Adrenal gland (tissue), 12 donors: ENCODE measurements around the gene FMN1. TPM values are rescaled to one million over a fixed set of nuclear protein-coding genes. Genes with fewer than 3 reads are reported as not detected.

Experiments
- DNase-seq, 7 donors: peaks; one replicate each; pipeline ENCODE4 v3.0.0-alpha.2; 2019 to 2020
- H3K27ac ChIP-seq, 5 donors: fragments of 200-600 bp; sonication (generic) in 4 of 5; 1 replicate in 3 of 5; 2 replicates in 2 of 5; pipeline versions ENCODE4 v1.5.1 to v1.8.0; 2016 to 2020; ENCODE audit warnings: mild to moderate bottlenecking in 1 of 5
- H3K27me3 ChIP-seq: fragments of 200-600 bp; 2 replicates; pipeline ENCODE4 v1.8.0; 2021
- H3K36me3 ChIP-seq, 2 donors: fragments of 200-600 bp; replicated peaks in 1 of 2; 1 replicate in 1 of 2; 2 replicates in 1 of 2; pipeline versions ENCODE4 v1.5.1 to v1.8.0; 2018 to 2022
- H3K4me1 ChIP-seq, 2 donors: fragments of 200-600 bp; replicated peaks in 1 of 2; 1 replicate in 1 of 2; 2 replicates in 1 of 2; pipeline versions ENCODE4 v1.5.1 to v1.8.0; 2018 to 2021
- H3K4me3 ChIP-seq, 4 donors: fragments of 200-600 bp; sonication (generic) in 3 of 4; one replicate each; pipeline ENCODE4 v1.5.1; 2016 to 2018
- H3K9me3 ChIP-seq, 3 donors: fragments of 200-600 bp; sonication (generic) in 1 of 3; replicated peaks in 1 of 3; 1 replicate in 2 of 3; 2 replicates in 1 of 3; pipeline versions ENCODE4 v1.5.1 to v1.8.0; 2016 to 2021
- POLR2A ChIP-seq, 2 donors: fragments of 450-650 bp; IDR thresholded peaks; one replicate each; pipeline ENCODE4 v1.6.1; 2017; ENCODE audit warnings: antibody characterized with exemption in 2 of 2, mild to moderate bottlenecking in 2 of 2, moderate library complexity in 1 of 2
- WGBS, 4 donors: extraction: QIAGEN DNeasy Blood & Tissue Kit in 2 of 4; methylation state at CpG; one replicate each; pipeline versions ENCODE4 v1.1.5 to v1.1.7; 2013 to 2017; 5-methylcytosine and 5-hydroxymethylcytosine counted together
- intact Hi-C, 2 donors: fragments of 100-400 bp; cut with DNase I; formaldehyde crosslinking; loops; one replicate each; pipeline versions ENCODE4 v1.14.1 to v1.15.0; 2022 to 2023
- polyA plus RNA-seq, 3 donors: library from polyadenylated mRNA; stranded (reverse); fragments of 200-250 nt in 2 of 3; fragments of 350-450 nt in 1 of 3; fragmentation: Illumina TruSeq in 1 of 3; extraction: RNeasy Lipid Tissue Mini Kit (QIAGEN cat#74804) in 1 of 3; gene quantifications; one replicate each; pipeline ENCODE4 v1.2.3, GENCODE V29; 2013 to 2014
- total RNA-seq, 9 donors: library from RNA; depleted of rRNA in 4 of 9; stranded (reverse); fragments of >200 nt in 4 of 9; fragments of 120-200 nt in 1 of 9; fragmentation: NEBNext Ultra II Directional in 1 of 9; extraction: Animal tissue kit (Norgen Biotek cat#: 25700) in 1 of 9; gene quantifications; one replicate each; pipeline versions ENCODE4 v1.1.0 to v1.2.4, GENCODE V29; 2013 to 2023
- TF ChIP-seq, protein P1 (sequence below), 6 experiments: fragments of 450-650 bp in 4 of 6; fragments of 200-600 bp in 2 of 6; sonication (generic) in 1 of 6; IDR thresholded peaks; 1 replicate in 5 of 6; 2 replicates in 1 of 6; pipeline versions ENCODE4 v1.5.1 to v1.8.0; 2016 to 2021; ENCODE audit warnings: antibody characterized with exemption in 6 of 6, mild to moderate bottlenecking in 2 of 6, moderate library complexity in 1 of 6
- donor health status: healthy with polysubstance abuse.
- donor health status: Bipolar disorder and iron deficiency.
- donor health status: DM: yes; HTN: yes; CAD: no.
- donor health status: DM: no; HTN: no; CAD: no.
- donor health status: DM: no; HTN: no; CAD: no.
- donor health status: DM: yes; HTN: yes; CAD: no.

The FMN1 gene
- total and polyA plus RNA-seq, 12 donors: 0.37 to 29.2 (median 11.4) TPM

DNA sequence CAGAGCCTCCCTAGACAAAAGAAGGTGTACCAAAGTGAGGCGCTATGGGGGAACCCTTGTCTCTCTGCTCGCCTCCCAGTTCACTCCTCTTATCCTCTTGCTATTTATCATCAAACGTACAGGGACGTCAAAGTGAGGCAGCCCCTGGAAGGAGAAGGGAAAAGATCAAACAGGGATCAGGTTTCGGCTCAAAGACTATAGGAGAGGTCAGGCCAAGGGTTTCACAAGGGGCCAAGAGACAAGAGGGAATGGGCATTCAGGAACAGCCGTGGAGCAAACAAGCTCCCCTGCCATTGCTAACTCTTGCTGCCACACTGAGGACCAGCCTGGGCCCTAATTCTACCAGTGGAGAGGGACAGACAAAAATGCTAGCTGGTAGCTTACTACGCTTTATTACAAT lies 308.1 kb downstream of the FMN1 start:
- intact Hi-C loops: no loop called here
- no peak for DNase-seq
- Histone ChIP-seq H3K4me3 (no peak overlapping the region), H3K4me1 (no peaks in the 10 kb centered on the region), H3K27me3 (no peaks in the 10 kb centered on the region), H3K9me3 (no peaks in the 10 kb centered on the region), H3K27ac (no peak overlapping the region), H3K36me3 (no peaks in the 10 kb centered on the region)
- no peak for TF ChIP-seq POLR2A (IDR thresholded peaks at IDR 0.05)
- TF ChIP-seq, protein P1, sequence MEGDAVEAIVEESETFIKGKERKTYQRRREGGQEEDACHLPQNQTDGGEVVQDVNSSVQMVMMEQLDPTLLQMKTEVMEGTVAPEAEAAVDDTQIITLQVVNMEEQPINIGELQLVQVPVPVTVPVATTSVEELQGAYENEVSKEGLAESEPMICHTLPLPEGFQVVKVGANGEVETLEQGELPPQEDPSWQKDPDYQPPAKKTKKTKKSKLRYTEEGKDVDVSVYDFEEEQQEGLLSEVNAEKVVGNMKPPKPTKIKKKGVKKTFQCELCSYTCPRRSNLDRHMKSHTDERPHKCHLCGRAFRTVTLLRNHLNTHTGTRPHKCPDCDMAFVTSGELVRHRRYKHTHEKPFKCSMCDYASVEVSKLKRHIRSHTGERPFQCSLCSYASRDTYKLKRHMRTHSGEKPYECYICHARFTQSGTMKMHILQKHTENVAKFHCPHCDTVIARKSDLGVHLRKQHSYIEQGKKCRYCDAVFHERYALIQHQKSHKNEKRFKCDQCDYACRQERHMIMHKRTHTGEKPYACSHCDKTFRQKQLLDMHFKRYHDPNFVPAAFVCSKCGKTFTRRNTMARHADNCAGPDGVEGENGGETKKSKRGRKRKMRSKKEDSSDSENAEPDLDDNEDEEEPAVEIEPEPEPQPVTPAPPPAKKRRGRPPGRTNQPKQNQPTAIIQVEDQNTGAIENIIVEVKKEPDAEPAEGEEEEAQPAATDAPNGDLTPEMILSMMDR (IDR thresholded peaks at IDR 0.05): no peak
- 80 to 84% (median 82%) methylated on average over 7 of the region's 7 CpGs for WGBS, 4 donors

DNA sequence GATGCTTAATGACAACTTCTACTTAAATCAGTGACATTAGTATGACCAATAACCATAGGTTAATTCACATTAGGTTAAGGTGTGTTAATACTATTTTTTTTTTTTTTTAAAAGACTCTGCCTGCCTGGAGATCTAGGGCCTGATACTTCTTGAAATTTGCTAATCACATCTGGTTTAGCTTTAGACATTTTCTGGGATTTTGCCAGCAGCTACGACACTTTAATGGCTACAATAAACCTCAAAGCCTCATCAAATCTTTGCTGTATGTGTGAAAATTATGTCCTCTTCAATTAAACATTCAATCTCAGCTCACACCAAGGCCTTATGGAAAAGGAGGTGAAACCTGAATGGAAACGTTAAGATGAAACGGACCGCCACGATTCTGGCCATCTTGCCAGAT lies 308.8 kb downstream of the FMN1 start:
- Histone ChIP-seq H3K4me3 (no peak overlapping the region), H3K9me3 (no peaks in the 10 kb centered on the region), H3K4me1 (no peaks in the 10 kb centered on the region), H3K27me3 (no peaks in the 10 kb centered on the region), H3K27ac (no peak overlapping the region), H3K36me3 (no peaks in the 10 kb centered on the region)
- DNase-seq: no peak
- no peak for TF ChIP-seq POLR2A (IDR thresholded peaks at IDR 0.05)
- TF ChIP-seq, protein P1 (IDR thresholded peaks at IDR 0.05): no peak
- 81 to 84% (median 82%) methylated on average over 5 of the region's 5 CpGs for WGBS, 4 donors
- intact Hi-C loops: no loop called here

DNA sequence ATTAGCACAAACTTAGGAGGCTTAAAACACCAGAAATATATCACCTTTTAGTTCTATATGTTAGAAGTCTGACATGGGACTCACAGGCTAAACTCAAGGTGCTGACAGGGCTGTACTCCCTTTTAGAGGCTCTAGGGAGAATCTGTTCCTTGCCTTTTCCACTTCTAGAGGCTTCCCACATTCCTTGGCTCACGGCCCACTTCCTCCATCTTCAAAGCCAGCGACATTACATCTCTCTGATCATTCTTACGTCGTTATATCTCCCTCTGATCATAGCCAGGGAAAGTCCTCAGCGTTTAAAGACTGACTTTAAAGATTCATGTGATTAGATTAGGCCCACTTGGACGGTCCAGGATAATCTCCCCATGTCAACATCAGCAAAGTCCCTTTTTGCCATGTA lies 310.4 kb downstream of the FMN1 start:
- H3K4me1 ChIP-seq: no peaks in the 10 kb centered on the region
- intact Hi-C loops: no loop called here

DNA sequence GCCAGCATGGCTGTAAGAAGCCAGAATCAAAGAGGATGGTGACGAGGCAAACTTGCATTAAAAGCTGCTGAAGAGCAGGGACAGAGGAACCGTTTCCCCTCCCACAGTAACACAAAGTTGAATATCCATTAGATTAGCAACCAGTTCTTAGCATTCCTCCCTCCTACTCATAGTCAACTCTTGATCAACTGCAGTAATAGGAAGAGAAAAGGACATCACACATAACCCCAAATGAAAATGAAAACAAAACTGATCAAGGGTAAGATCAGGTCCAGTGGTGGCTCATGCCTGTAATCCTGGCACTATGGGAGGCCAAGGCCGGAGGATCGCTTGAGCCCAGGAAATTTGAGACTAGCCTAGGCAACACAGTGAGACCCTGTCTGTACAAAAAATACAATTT lies 311.6 kb downstream of the FMN1 start:
- TF ChIP-seq POLR2A (IDR thresholded peaks at IDR 0.05): no peak
- TF ChIP-seq, protein P1 (IDR thresholded peaks at IDR 0.05): no peak
- H3K36me3 ChIP-seq: no peaks in the 10 kb centered on the region
- no peaks in the 10 kb centered on the region for H3K4me1 ChIP-seq
- WGBS, 4 donors: 70 to 85% (median 73%) methylated on average over 4 of the region's 4 CpGs
- intact Hi-C loops: no loop called here
- DNase-seq: no peak
- H3K27ac ChIP-seq: no peak overlapping the region
- no peak overlapping the region for H3K4me3 ChIP-seq
- no peaks in the 10 kb centered on the region for H3K27me3 ChIP-seq
- no peaks in the 10 kb centered on the region for H3K9me3 ChIP-seq

More for the DNA sequence above, 310.4 kb downstream of the FMN1 start:
- Histone ChIP-seq H3K27ac (no peak overlapping the region), H3K4me3 (no peak overlapping the region), H3K36me3 (no peaks in the 10 kb centered on the region), H3K27me3 (no peaks in the 10 kb centered on the region), H3K9me3 (no peaks in the 10 kb centered on the region)
- TF ChIP-seq POLR2A (IDR thresholded peaks at IDR 0.05): no peak
- TF ChIP-seq, protein P1 (IDR thresholded peaks at IDR 0.05): no peak
- 64 to 83% (median 74%) methylated on average over 6 of the region's 6 CpGs for WGBS, 4 donors
- DNase-seq: no peak
